HG03442 (cell line): Measurements from ENCODE around the gene PLCH1.

Experiments
- ATAC-seq: cut with Tn5 transposase; IDR thresholded peaks from one replicate; pipeline ENCODE4 v1.9.1; 2021; ENCODE audit warnings: mild to moderate bottlenecking, moderate library complexity; ENCODE audit not compliant: unreplicated experiment

Gene PLCH1

GRCh38 chr3:155747286-155747945 is 2.5 kb upstream of the PLCH1 start:
- no peak for ATAC-seq

- ATAC-seq, result no peak
These were observed 1.8 kb upstream of the PLCH1 start for GRCh38 chr3:155746703-155747102.

GRCh38 chr3:155745795-155746550 is 1.1 kb upstream of the PLCH1 start:
- no peak for ATAC-seq

GRCh38 chr3:155744010-155744625 is 753 bp downstream of the PLCH1 start:
- ATAC-seq, result peak; percentile 48

GRCh38 chr3:155743606-155744005 is 1.3 kb downstream of the PLCH1 start:
- no peak for ATAC-seq

GRCh38 chr3:155742349-155742965 is 2.4 kb downstream of the PLCH1 start:
- ATAC-seq, result no peak

GRCh38 chr3:155741603-155742002 is 3.3 kb downstream of the PLCH1 start:
- no peak for ATAC-seq

GRCh38 chr3:155741101-155741500 is 3.8 kb downstream of the PLCH1 start:
- no peak for ATAC-seq

- ATAC-seq, result no peak
These were observed 5.7 kb downstream of the PLCH1 start for GRCh38 chr3:155739154-155739553.

- ATAC-seq, result no peak
These were observed 6.2 kb downstream of the PLCH1 start for GRCh38 chr3:155738580-155739076.

- ATAC-seq, result peak; percentile 93
These were observed 6.9 kb downstream of the PLCH1 start for GRCh38 chr3:155737844-155738460.

- no peak for ATAC-seq
These were observed 8.5 kb downstream of the PLCH1 start for GRCh38 chr3:155736381-155736780.

GRCh38 chr3:155730843-155731242 is 14.0 kb downstream of the PLCH1 start:
- no peak for ATAC-seq

GRCh38 chr3:155727836-155728235 is 17.0 kb downstream of the PLCH1 start:
- no peak for ATAC-seq

- no peak for ATAC-seq
These were observed 30.6 kb downstream of the PLCH1 start for GRCh38 chr3:155714295-155714718.

GRCh38 chr3:155712008-155712407 is 32.9 kb downstream of the PLCH1 start:
- peak; percentile 95 for ATAC-seq

GRCh38 chr3:155704771-155705559 is 39.9 kb downstream of the PLCH1 start:
- no peak for ATAC-seq

GRCh38 chr3:155704061-155704460 is 40.8 kb downstream of the PLCH1 start:
- no peak for ATAC-seq

GRCh38 chr3:155702745-155703591 is 41.9 kb downstream of the PLCH1 start:
- no peak for ATAC-seq
